B cell (primary cell): ENCODE results near the gene NDEL1.

ENCODE experiments used
- EZH2 ChIP-seq: IDR thresholded peaks from 2 replicates; pipeline ENCODE4 v1.6.1; 2012; ENCODE audit warnings: borderline replicate concordance, low read depth, mild to moderate bottlenecking, moderate library complexity, low read length; ENCODE audit not compliant: insufficient read depth, poor library complexity, severe bottlenecking
- TF ChIP-seq, protein P1 (sequence below): fragments of 200-600 bp; IDR thresholded peaks from one replicate; pipeline ENCODE4 v1.8.0; 2022; ENCODE audit warnings: antibody characterized with exemption, mild to moderate bottlenecking

DNA sequence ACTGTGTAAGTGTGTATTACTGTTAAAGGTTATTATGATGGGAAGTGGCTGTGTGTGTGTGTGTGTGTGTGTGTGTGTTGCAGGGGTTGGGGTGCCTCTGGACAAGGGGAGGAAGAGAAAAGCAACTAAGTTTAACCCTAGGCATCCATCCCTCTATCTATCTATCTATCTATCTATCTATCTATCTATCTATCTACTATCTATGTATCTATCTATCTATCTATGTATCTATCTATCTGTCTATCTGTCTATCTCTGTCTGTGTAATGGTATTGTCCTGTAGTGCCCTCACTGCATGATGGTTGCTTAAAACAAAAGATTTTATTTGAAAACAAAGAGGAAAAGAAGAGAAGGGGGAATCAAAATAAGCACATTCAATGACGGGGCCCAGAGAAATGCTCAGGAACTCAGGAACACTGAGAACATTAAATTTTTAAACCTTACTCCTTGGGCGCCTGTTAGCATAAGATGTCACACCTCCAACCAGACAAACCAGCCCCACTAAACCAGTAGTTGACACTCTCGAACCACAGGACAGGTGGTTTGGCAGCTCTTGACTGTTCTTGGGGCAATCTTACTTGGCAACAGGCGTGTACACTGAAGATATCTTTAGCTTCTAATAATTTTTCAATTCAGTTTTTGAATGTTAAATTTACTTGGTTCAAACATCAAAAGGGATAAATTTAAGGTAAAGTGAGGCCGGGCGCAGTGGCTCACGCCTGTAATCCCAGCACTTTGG is 47.6 kb upstream of the NDEL1 start:
- TF ChIP-seq, protein P1, sequence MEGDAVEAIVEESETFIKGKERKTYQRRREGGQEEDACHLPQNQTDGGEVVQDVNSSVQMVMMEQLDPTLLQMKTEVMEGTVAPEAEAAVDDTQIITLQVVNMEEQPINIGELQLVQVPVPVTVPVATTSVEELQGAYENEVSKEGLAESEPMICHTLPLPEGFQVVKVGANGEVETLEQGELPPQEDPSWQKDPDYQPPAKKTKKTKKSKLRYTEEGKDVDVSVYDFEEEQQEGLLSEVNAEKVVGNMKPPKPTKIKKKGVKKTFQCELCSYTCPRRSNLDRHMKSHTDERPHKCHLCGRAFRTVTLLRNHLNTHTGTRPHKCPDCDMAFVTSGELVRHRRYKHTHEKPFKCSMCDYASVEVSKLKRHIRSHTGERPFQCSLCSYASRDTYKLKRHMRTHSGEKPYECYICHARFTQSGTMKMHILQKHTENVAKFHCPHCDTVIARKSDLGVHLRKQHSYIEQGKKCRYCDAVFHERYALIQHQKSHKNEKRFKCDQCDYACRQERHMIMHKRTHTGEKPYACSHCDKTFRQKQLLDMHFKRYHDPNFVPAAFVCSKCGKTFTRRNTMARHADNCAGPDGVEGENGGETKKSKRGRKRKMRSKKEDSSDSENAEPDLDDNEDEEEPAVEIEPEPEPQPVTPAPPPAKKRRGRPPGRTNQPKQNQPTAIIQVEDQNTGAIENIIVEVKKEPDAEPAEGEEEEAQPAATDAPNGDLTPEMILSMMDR = no peak
- TF ChIP-seq EZH2 = no peak
